HG03342 (cell line): ENCODE results near the gene AKT3.
"Not testable (repeated sequence)": the region's sequence is repeated elsewhere in the genome, so short reads cannot be mapped to it uniquely, and the experiment has no call there.

Source experiments
- ATAC-seq: cut with Tn5 transposase; IDR thresholded peaks from one replicate; pipeline ENCODE4 v1.9.1; 2021; ENCODE audit warnings: mild to moderate bottlenecking, moderate library complexity; ENCODE audit not compliant: unreplicated experiment

AKT3 gene

DNA sequence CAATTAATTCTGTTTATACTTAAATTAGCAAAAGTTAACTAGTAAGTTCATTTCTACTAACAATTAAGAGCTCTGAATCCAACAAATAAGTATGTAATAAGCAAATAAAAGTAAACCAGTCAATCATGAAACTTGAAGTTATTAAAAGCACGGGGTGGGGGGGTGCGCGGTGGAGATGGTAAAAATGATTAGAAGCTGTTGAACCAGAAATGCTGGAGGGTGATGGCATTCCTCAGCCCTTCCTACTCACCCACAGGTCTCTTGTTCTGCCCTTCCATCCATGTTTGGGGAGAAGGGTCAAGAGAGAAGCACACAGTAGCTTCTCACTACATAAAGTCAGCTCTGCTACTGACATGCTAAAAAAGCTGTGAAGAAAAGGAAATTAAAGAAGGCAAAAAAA lies 63.5 kb downstream of the AKT3 start:
- no peak for ATAC-seq

- no peak for ATAC-seq
Measured at GRCh38 chr1:243784506-243784905, 65.5 kb downstream of the AKT3 start.

DNA sequence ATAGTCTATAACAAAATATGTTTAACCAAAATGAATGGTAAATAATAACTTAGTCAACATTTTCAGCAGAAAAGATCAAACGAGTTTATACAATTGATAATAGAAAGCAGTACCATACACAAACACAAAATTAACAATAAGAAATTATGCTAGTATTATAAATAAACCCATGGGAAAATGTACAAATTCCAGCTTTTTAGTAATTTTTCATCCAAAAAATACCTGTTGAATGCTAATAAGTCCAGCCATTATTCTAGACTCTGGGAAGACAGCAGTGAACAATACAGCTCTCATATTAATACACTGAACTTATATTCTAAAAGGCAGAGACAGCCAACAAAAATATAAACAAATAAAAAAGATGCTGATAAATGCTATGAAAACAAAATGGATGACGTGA lies 66.3 kb downstream of the AKT3 start:
- ATAC-seq: no peak

DNA sequence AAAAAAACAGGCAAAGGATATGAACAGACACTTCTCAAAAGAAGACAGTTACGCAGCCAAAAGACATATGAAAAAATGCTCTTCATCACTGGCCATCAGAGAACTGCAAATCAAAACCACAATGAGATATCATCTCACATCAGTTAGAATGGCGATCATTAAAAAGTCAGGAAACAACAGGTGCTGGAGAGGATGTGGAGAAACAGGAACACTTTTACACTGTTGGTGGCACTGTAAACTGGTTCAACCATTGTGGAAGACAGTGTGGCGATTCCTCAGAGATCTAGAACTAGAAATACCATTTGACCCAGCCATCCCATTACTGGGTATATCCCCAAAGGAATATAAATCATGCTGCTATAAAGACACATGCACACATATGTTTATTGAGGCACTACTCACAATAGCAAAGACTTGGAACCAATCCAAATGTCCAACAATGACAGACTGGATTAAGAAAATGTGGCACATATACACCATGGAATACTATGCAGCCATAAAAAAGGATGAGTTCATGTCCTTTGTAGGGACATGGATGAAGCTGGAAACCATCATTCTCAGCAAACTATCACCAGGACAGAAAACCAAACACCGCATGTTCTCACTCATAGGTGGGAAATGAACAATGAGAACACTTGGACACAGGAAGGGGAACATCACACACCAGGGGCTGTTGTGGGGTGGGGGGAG lies 77.5 kb downstream of the AKT3 start:
- ATAC-seq: not testable (repeated sequence)

GRCh38 chr1:243770860-243771259 lies 79.2 kb downstream of the AKT3 start:
- ATAC-seq: no peak

DNA sequence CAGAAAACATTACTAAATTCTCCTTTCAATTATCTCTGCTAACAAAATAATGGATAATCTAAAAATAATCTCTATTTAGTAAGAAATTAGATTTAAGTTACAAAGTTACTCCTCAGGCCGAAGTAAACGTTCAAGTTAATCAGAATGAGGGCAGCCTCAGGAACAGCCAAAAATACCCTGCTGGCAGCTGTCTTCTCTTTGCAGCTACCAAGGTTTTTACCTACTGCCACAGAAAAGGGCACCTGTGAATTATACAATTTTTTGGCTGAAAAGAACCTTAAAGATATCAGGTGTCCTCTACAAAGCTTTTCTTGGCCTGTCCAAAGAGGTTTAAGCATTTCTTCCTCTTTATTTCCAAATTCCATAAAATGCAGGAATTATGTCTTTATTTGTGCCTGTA lies 84.4 kb downstream of the AKT3 start:
- no peak for ATAC-seq

DNA sequence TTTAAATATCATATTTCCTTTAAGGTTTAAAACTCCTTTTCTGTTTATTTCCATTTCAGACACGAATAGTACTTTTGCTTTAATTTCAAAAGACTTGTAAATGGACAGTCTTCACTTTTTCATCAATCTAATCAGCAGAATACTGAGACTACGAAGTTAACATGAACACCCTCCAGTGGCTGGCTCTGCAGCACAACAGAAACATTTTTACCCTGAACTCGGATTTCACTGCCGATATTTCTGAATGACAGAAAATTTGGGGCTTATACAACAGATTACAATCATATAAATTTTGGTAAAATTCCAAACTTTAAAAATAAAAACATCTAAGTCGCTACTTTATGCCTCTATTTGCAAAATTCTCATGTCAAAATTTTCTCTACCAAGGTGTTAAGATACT lies 86.2 kb downstream of the AKT3 start:
- no peak for ATAC-seq

GRCh38 chr1:243758647-243759046 lies 91.4 kb downstream of the AKT3 start:
- ATAC-seq: no peak

DNA sequence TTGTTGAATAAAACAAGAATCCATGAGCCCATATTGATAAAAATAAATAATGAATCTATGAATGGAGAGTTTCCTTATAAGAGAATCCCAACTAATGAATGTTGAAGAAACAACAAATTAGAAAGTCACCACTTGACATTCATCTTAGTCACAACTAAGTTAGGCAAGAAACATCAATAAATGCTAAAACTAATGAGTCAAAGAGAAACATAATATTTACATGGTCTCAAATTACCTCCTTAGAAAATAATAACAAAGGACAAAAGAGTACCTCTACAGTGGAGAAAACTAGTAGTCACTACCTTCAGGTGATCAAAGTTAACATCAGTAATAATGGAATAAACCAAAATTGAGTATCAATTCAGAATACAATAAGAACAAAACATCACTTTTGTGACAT lies 93.5 kb downstream of the AKT3 start:
- no peak for ATAC-seq

DNA sequence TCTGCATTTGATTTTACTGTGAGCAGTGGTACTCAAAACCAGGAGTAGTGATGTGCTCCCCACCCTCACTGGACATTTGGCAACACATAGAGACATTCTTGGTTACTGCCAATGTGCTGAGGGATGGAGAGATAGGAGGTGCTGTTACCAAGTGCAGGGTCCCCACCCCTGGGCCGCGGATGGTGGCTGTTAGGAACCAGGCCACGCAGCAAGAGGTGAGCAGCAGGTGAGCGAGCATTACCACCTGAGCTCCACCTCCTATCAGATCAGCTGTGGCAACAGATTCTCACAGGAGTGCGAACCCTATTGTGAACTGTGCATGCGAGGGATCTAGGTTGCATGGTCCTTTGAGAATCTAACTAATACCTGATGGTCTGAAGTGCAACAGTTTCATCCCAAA lies 95.7 kb downstream of the AKT3 start:
- no peak for ATAC-seq

GRCh38 chr1:243751506-243751905 lies 98.5 kb downstream of the AKT3 start:
- no peak for ATAC-seq

DNA sequence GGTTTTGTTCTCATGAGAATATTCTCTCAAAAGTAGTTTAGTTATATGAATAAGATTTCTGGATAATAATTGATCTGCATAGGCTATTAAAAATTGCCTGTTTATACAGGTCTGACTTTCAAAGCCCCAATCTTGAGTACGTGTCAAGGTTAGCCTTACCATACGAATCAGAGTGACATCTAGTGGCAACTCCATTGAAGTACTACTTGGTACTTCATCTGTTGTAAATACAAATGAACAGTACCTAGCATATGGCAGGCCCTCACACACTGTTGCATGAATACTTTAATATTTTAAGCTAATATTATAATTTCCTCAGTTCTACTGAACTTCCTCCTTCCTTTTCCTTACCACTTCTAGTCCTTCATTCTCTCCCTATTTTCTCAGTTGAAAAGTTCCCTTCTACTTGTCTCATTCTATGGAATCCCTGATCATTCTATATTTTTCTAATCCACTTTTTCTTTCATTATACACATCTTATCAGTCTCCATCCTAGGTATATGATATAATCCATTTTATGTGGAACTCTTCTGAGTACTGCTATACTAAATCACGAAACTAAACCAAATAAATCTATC lies 101.2 kb downstream of the AKT3 start:
- ATAC-seq: peak; percentile 98

DNA sequence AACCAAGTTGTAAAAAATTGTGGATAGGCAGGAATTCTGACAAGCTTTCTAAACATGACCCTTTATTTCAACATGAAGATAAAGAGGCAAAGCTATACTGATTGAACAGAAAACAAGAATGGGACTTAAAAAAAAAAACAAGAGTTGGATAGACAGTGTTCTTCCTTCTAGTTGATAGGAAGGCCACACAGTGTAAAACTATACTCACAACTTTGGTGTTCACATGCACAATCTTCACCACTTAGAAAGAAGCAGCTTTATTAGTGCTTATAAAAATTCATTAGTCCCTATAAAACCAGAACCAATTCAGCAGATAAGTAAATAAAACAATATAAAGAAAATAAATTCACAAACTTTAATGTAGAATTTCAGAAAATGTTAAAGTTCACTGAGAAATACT lies 101.8 kb downstream of the AKT3 start:
- ATAC-seq: no peak

GRCh38 chr1:243746751-243747150 lies 103.3 kb downstream of the AKT3 start:
- no peak for ATAC-seq

DNA sequence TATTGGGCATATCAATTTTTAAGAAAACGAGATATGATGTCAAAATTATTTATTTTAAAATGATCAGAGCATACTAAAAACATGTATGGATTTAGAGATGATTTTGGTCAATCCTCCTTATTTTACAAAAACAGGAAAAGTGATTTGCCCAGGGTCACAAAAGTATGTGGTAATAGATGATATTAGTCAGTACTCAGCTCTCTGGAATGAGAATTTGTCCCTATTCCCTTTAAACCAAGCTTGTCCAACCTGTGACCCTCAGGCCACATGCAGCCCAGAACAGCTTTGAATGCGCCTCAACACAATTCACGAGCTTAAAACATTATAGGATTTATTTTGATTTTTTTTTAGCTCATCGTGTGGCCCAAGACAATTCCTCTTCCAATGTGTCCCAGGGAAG lies 104.7 kb downstream of the AKT3 start:
- ATAC-seq: no peak

GRCh38 chr1:243742819-243743218 lies 107.2 kb downstream of the AKT3 start:
- ATAC-seq: no peak

- ATAC-seq: no peak
Measured at GRCh38 chr1:243740255-243740999, 109.6 kb downstream of the AKT3 start.

DNA sequence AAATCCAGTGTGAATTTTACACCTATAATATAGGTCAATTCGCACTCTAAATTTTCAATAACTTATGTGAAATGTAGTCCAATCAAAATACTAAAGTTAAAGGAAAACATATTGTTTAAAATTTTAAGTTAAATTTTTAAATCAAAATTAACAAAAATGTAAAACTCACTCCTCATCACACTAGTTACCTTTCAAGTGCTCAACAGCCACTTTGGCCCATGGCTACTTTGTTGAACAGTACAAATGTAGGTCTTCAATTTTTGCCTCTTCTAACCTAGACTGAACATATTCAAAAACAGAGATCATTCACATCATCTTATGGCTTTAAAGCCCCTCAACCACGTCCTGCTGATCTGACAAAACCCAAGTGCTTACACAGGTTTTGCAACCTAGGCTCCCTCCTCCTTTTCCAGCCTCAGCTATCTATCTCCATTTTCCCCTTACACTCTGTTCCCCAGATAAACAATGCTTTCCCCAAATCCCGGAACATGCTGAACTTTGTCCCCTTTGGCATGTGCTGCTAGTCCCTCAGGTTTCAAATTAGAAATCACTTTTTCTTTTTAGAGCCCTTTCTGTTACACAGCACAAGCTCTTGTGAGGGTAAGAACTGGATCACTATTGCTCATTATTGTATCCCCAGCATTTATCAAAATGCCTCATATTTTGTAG lies 110.6 kb downstream of the AKT3 start:
- ATAC-seq: no peak

- no peak for ATAC-seq
Measured at GRCh38 chr1:243738020-243738419, 112.0 kb downstream of the AKT3 start.

GRCh38 chr1:243735457-243735856 lies 114.6 kb downstream of the AKT3 start:
- ATAC-seq: no peak

DNA sequence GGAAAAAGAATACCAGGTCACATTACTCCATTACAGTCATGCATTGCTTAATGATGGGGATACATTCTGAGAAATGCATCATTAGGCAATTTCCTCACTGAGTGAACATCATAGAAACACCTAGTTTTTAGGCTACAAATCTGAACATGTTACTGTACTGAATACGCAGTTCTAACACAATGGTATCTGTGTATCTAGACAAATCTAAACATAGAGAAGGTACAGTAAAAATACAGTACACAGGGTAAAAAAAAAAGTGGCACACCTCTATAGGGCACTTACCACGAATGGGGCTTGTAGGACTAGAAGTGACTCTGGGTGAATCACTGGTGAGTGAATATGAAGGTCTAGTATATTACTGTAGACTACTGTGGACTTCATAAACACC lies 115.7 kb downstream of the AKT3 start:
- no peak for ATAC-seq
